K562 (cell line): ENCODE results near the gene WDR81. TPM values are rescaled to one million over a fixed set of nuclear protein-coding genes. Genes with fewer than 3 reads are reported as not detected.

ENCODE experiments used
- ARID3B ChIP-seq: fragments of 250-450 bp; sonication (Bioruptor Pico); IDR thresholded peaks from 2 replicates; pipeline ENCODE4 v1.4.0; 2020; ENCODE audit warnings: borderline replicate concordance
- C11orf30 ChIP-seq: fragments of 450-650 bp; IDR thresholded peaks from 2 replicates; pipeline ENCODE4 v1.6.1; 2016; ENCODE audit warnings: low read depth, mild to moderate bottlenecking
- HMG20A ChIP-seq: fragments of 450-650 bp; formaldehyde crosslinking; conservative IDR thresholded peaks from 2 replicates; pipeline ENCODE4 v1.4.0; 2020; ENCODE audit warnings: mild to moderate bottlenecking, mixed read lengths
- MCM3 ChIP-seq: fragments of 450-650 bp; IDR thresholded peaks from 2 replicates; pipeline ENCODE4 v1.6.1; 2016
- MGA ChIP-seq: fragments of 450-650 bp; IDR thresholded peaks from 2 replicates; pipeline ENCODE4 v1.6.1; 2016; ENCODE audit warnings: mild to moderate bottlenecking, moderate library complexity
- MIER1 ChIP-seq: fragments of 450-650 bp; IDR thresholded peaks from 2 replicates; pipeline ENCODE4 v1.6.1; 2016; ENCODE audit warnings: antibody characterized with exemption, mild to moderate bottlenecking, low read depth
- NFYB ChIP-seq: IDR thresholded peaks from 2 replicates; pipeline ENCODE4 v1.6.1; 2011; ENCODE audit warnings: mild to moderate bottlenecking, moderate library complexity; ENCODE audit not compliant: insufficient read length; ENCODE audit errors: extremely low read depth
- PKNOX1 ChIP-seq: fragments of 450-650 bp; IDR thresholded peaks from 2 replicates; pipeline ENCODE4 v1.6.1; 2016
- RAD51 ChIP-seq: fragments of 450-650 bp; IDR thresholded peaks from 2 replicates; pipeline ENCODE4 v1.7.1; 2016; ENCODE audit warnings: low read depth, mild to moderate bottlenecking, borderline replicate concordance
- TOE1 ChIP-seq, 2 experiments: fragments of 450-650 bp in 1 of 2; sonication (generic) in 1 of 2; formaldehyde crosslinking in 1 of 2; IDR thresholded peaks; 2 replicates each; pipeline versions ENCODE4 v1.7.1 to v1.8.0; 2016 to 2022; ENCODE audit warnings: borderline replicate concordance in 2 of 2, mild to moderate bottlenecking in 2 of 2, antibody characterized with exemption in 1 of 2, inconsistent platforms in 1 of 2, low read depth in 1 of 2, missing genetic modification reagents in 1 of 2, moderate library complexity in 1 of 2
- ZNF175 ChIP-seq: fragments of 200-800 bp; sonication (Bioruptor generic); IDR thresholded peaks from 2 replicates; pipeline ENCODE4 v1.6.1; 2016; ENCODE audit warnings: low read depth, mild to moderate bottlenecking, missing genetic modification characterization, missing compliant biosample characterization
- ZNF324 ChIP-seq: fragments of 250-450 bp; sonication (Bioruptor Pico); IDR thresholded peaks from 2 replicates; pipeline ENCODE4 v1.4.0; 2020; ENCODE audit warnings: mild to moderate bottlenecking
- ZNF766 ChIP-seq: fragments of 200-800 bp; sonication (Bioruptor generic); conservative IDR thresholded peaks from 2 replicates; pipeline ENCODE4 v1.6.1; 2016; ENCODE audit warnings: missing genetic modification characterization, missing compliant biosample characterization
- polyA plus RNA-seq, 8 experiments: library from polyadenylated mRNA; depleted of rRNA in 4 of 8; stranded (reverse) in 5 of 8; unstranded in 3 of 8; fragments of >200 nt; fragmentation: Nextera tagmentation in 2 of 8; fragmentation: Illumina TruSeq in 1 of 8; extraction: Ambion mirVana in 2 of 8; extraction: Trizol in 1 of 8; gene quantifications; 2 replicates each; pipeline versions ENCODE4 v1.2.1 to v1.2.3, GENCODE V29; 2011 to 2014; ENCODE audit warnings: inconsistent platforms in 1 of 8, missing spikeins in 1 of 8
- total RNA-seq, 7 experiments: library from RNA; depleted of rRNA in 6 of 7; stranded (reverse); fragments of >200 nt in 6 of 7; fragmentation: Illumina TruSeq in 2 of 7; extraction: Trizol in 2 of 7; gene quantifications; 2 replicates each; pipeline versions ENCODE4 v1.2.1 to v1.2.3, GENCODE V29; 2011 to 2021; ENCODE audit warnings: low replicate concordance in 1 of 7
- TF ChIP-seq, protein P1 (sequence below): fragments of 250-450 bp; sonication (Bioruptor Pico); IDR thresholded peaks from 2 replicates; pipeline ENCODE4 v1.9.0; 2021; ENCODE audit warnings: mild to moderate bottlenecking

Gene WDR81
- total and polyA plus RNA-seq, 9 of the 15 experiments (the other 6 are each of a cell fraction or from before 2014, with no cell fraction given) = 0.01 to 17.1 (median 3.3) TPM

GRCh38 chr17:1724351-1724868, at the start of gene WDR81 (continued):
- TF ChIP-seq ARID3B (CRISPR knock-in tag) (no peak), TOE1 (IDR thresholded peaks at IDR 0.05; ENCODE audit: borderline replicate concordance) (peak; percentile 95), TOE1 (CRISPR knock-in tag; IDR thresholded peaks at IDR 0.05; ENCODE audit: borderline replicate concordance, low read depth) (no peak), ZNF324 (no peak), MCM3 (no peak), HMG20A (no peak), MGA (peak; percentile 68), ZNF766 (CRISPR knock-in tag) (0 out of 2 replicates have a peak, but pooled peaks have one; percentile 37), C11orf30 (peak; percentile 38; the same call in 1 of the 2 replicates), ZNF175 (CRISPR knock-in tag) (no peak), RAD51 (peak; percentile 97), NFYB (no peak), MIER1 (no peak), PKNOX1 (no peak)
- TF ChIP-seq, protein P1, sequence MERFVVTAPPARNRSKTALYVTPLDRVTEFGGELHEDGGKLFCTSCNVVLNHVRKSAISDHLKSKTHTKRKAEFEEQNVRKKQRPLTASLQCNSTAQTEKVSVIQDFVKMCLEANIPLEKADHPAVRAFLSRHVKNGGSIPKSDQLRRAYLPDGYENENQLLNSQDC (CRISPR knock-in tag) = no peak
